ENCODE results near the gene MYMK.

DNA sequence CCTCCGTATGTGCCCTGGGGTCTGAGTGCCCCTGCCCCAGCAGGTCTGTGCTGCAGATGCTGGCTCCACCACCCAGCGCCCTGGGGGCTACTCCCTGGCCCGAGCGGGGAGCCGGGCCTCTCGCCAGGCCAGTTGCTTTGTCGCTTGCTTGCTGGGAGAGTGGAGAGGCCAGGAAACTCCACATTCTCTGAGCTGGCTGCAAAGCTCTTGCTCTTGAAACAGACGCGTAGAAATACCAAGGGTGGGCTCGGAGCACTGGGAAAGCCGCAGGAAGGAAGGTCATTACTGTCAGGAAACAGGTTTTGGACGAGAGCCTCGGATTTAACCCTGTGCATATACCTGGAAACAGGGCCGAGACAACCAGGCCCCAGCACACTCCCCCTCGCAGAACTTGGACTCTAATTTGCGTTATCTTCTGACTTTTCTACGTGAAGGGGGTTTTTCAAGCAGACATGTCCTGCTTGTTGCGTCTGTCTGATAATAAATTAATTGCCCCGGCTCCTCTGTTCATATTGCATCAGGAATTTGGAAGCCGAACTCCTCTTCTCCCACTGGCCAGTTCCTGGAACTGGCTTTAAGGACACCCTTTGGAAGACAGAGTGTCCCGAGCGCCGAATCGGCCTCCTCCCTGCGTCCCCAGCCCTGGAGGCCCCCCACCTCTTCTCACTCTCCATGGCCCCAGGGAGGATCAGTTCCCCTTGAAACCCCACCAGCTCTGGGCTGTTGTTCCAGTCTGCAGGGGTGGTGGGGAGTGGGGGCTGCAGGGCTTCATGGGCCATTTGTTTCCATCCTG, 20.9 kb upstream of the MYMK start:
- TF ChIP-seq RAD21 (IDR thresholded peaks at IDR 0.05 in 1 of 2, conservative IDR thresholded peaks at IDR 0.05 in 1 of 2; ENCODE audit: low read depth in 2 of 2, low read length in 2 of 2) (no peak), POLR2A (IDR thresholded peaks at IDR 0.05; ENCODE audit: control extremely low read depth in 1 of 2, low read depth in 2 of 2, low read length in 2 of 2) (no peak), SIN3A (conservative IDR thresholded peaks at IDR 0.05 in 1 of 2, IDR thresholded peaks at IDR 0.05 in 1 of 2; ENCODE audit: low read depth in 1 of 2, low read length in 2 of 2) (no peak), CTCF (IDR thresholded peaks at IDR 0.05; ENCODE audit: control extremely low read depth in 1 of 3, insufficient read depth in 1 of 3, low read depth in 1 of 3, low read length in 3 of 3) (no peak), POLR2AphosphoS5 (IDR thresholded peaks at IDR 0.05; ENCODE audit: low read depth, low read length) (no peak), HDAC6 (IDR thresholded peaks at IDR 0.05; ENCODE audit: low read depth, low read length) (no peak), TAF1 (IDR thresholded peaks at IDR 0.05; ENCODE audit: low read depth, low read length) (no peak), JUN (IDR thresholded peaks at IDR 0.05; ENCODE audit: low read depth, low read length) (no peak), BRCA1 (IDR thresholded peaks at IDR 0.05; ENCODE audit: low read depth, low read length) (no peak)
